Measurements from ENCODE around the gene RASGRP4.

DNA sequence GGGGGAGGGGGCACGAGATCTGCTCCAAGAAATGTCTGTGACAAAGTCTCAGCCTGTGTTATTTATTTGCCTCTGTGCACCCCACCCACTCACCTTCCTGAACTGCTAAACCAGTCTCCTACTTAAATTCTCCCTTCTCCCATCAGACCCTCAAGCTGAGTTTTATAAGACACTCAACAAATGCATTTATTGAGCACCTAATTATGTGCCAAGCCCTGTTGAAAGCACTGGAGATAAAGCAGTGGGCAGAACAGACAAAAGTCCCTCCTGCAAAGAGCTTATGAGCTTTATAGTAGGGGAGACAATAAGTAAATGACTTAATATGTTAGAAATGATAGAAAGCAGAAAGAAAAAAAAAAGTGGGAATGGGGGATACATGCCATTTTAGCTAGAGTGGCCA is 26.5 kb downstream of the RASGRP4 start:
- TF ChIP-seq ZNF660 (tag by site-specific recombination; IDR thresholded peaks at IDR 0.05), result no peak
- no peak for TF ChIP-seq CTCF (tag by site-specific recombination; IDR thresholded peaks at IDR 0.05)
- no peak for TF ChIP-seq TRIM28 (IDR thresholded peaks at IDR 0.05; ENCODE audit: borderline replicate concordance, low read length)
- TF ChIP-seq ZNF426 (tag by site-specific recombination; IDR thresholded peaks at IDR 0.05), result no peak
